SH-SY5Y (cell line): Measurements from ENCODE around the gene RTP3.

ENCODE experiments used
- GATA2 ChIP-seq: IDR thresholded peaks from 2 replicates; pipeline ENCODE4 v1.6.1; 2011; ENCODE audit warnings: mild to moderate bottlenecking, low read depth, low read length
- GATA3 ChIP-seq: IDR thresholded peaks from 2 replicates; pipeline ENCODE4 v1.6.1; 2011; ENCODE audit warnings: low read depth, mild to moderate bottlenecking, low read length, moderate library complexity

DNA sequence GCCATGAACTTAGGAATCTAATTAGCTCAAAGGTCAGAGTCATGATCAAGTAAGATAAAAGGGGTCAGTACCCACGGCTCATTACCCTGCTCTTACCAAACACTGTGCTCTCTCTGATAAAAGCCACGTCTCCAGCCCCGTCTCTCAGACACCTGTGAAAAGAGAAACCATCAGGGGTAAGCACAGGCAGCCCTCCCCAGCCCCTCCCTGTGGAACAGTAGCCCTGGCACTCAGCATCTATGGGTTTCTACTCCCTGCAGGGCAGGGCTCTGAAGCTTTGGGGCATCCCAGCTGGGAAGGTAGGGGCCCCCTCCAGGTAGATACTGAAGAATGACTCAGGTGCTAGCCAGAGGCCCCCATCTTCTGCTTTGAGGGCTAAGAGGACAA lies 43.6 kb upstream of the RTP3 start:
- TF ChIP-seq GATA2 (no peak), GATA3 (no peak)
